B cell (primary cell): ENCODE measurements around the gene MGAT5. TPM values are rescaled to one million over a fixed set of nuclear protein-coding genes. Genes with fewer than 3 reads are reported as not detected.

Experiments
- ATAC-seq: fragments of 200-7000 bp; cut with Tn5 transposase; one replicate; pipeline ENCODE4 v1.10.0; 2021; ENCODE audit warnings: low read depth, mild to moderate bottlenecking, moderate number of reproducible peaks, moderate library complexity
- CTCF ChIA-PET: fragments of 350-600 bp; sonication (Branson Sonifier 250); formaldehyde crosslinking; loops from one replicate; lab custom pipeline; 2021; ENCODE audit warnings: antibody characterized with exemption, inconsistent platforms; lab: Charles Lee
- POLR2A ChIA-PET: fragments of 350-600 bp; sonication (Branson Sonifier 250); formaldehyde crosslinking; loops from one replicate; lab custom pipeline; 2021; ENCODE audit warnings: antibody characterized with exemption; lab: Charles Lee
- DNase-seq: peaks from one replicate; pipeline ENCODE4 v3.0.0; 2013
- H2AFZ ChIP-seq: 2 replicates; pipeline ENCODE4 v1.6.1; 2012; ENCODE audit warnings: mild to moderate bottlenecking, low read depth, low read length; ENCODE audit not compliant: insufficient read depth, poor library complexity, severe bottlenecking
- H3K27ac ChIP-seq, 2 donors: 1 replicate in 1 of 2; 2 replicates in 1 of 2; pipeline ENCODE4 v1.5.1; 2012 to 2013; ENCODE audit warnings: low read length in 2 of 2, mild to moderate bottlenecking in 2 of 2, moderate library complexity in 1 of 2
- H3K27me3 ChIP-seq, 4 experiments: fragments of 200-600 bp in 1 of 4; sonication (generic) in 1 of 4; replicated peaks in 1 of 4; 1 replicate in 2 of 4; 2 replicates in 2 of 4; pipeline versions ENCODE4 v1.6.1 to v1.7.0; 2013 to 2016; ENCODE audit warnings: low read length in 3 of 4, mild to moderate bottlenecking in 2 of 4, mixed read lengths in 1 of 4, moderate library complexity in 1 of 4; ENCODE audit not compliant: insufficient read depth in 4 of 4, control insufficient read depth in 3 of 4; ENCODE audit errors: control extremely low read depth in 1 of 4
- H3K36me3 ChIP-seq, 2 experiments: replicated peaks in 1 of 2; 1 replicate in 1 of 2; 2 replicates in 1 of 2; pipeline versions ENCODE4 v1.6.1 to v1.7.1; 2013; ENCODE audit warnings: low read length in 1 of 2; ENCODE audit not compliant: insufficient read depth in 2 of 2, control insufficient read depth in 1 of 2; ENCODE audit errors: control extremely low read depth in 1 of 2, extremely low read depth in 1 of 2
- H3K4me1 ChIP-seq, 2 donors: fragments of 200-600 bp in 1 of 2; sonication (generic) in 1 of 2; 1 replicate in 1 of 2; 2 replicates in 1 of 2; pipeline versions ENCODE4 v1.5.1 to v1.6.1; 2013 to 2017; ENCODE audit warnings: low read length in 2 of 2; ENCODE audit not compliant: control insufficient read depth in 2 of 2, insufficient read depth in 2 of 2
- H3K4me2 ChIP-seq: replicated peaks from 2 replicates; pipeline ENCODE3; 2012; ENCODE audit warnings: mild to moderate bottlenecking, low read depth, low read length; ENCODE audit not compliant: poor library complexity, severe bottlenecking
- H3K4me3 ChIP-seq, 5 experiments: fragments of 200-600 bp in 1 of 5; sonication (generic) in 1 of 5; 1 replicate in 3 of 5; 2 replicates in 2 of 5; pipeline versions ENCODE4 v1.5.1 to v1.7.0; 2011 to 2016; ENCODE audit warnings: low read length in 4 of 5, mild to moderate bottlenecking in 4 of 5, low read depth in 2 of 5, control low read depth in 1 of 5, moderate library complexity in 1 of 5; ENCODE audit not compliant: insufficient read depth in 1 of 5; ENCODE audit errors: control extremely low read depth in 1 of 5, extremely low read depth in 1 of 5
- H3K79me2 ChIP-seq: fragments of 200-600 bp; sonication (generic); one replicate; pipeline ENCODE4 v1.6.0; 2016; ENCODE audit warnings: low read length; ENCODE audit not compliant: control insufficient read depth, insufficient read depth
- H3K9ac ChIP-seq: fragments of 200-600 bp; sonication (generic); 2 replicates; pipeline ENCODE4 v1.6.1; 2017; ENCODE audit warnings: mild to moderate bottlenecking, low read length, moderate library complexity
- H3K9me3 ChIP-seq, 3 donors: one replicate each; pipeline versions ENCODE4 v1.6.1 to v1.7.1; 2013; ENCODE audit warnings: low read length in 2 of 3; ENCODE audit not compliant: control insufficient read depth in 2 of 3, insufficient read depth in 1 of 3; ENCODE audit errors: control extremely low read depth in 1 of 3
- H4K20me1 ChIP-seq: 2 replicates; pipeline ENCODE4 v1.6.0; 2012; ENCODE audit warnings: mild to moderate bottlenecking, low read length; ENCODE audit not compliant: insufficient read depth, control insufficient read depth, poor library complexity, severe bottlenecking
- H3K27ac Mint-ChIP-seq: one replicate; pipeline ENCODE4 v1.8.0; 2021; ENCODE audit warnings: mixed read lengths
- H3K27me3 Mint-ChIP-seq: one replicate; pipeline ENCODE4 v1.8.0; 2021; ENCODE audit warnings: mixed read lengths
- H3K4me1 Mint-ChIP-seq: one replicate; pipeline ENCODE4 v1.8.0; 2021; ENCODE audit warnings: mixed read lengths
- H3K4me3 Mint-ChIP-seq: one replicate; pipeline ENCODE4 v1.8.0; 2021; ENCODE audit warnings: mixed read lengths
- H3K9me3 Mint-ChIP-seq: one replicate; pipeline ENCODE4 v1.8.0; 2022; ENCODE audit warnings: mixed read lengths; ENCODE audit not compliant: insufficient read depth
- CTCF ChIP-seq: fragments of 200-600 bp; IDR thresholded peaks from one replicate; pipeline ENCODE4 v1.8.0; 2022; ENCODE audit warnings: antibody characterized with exemption, mild to moderate bottlenecking
- EZH2 ChIP-seq: IDR thresholded peaks from 2 replicates; pipeline ENCODE4 v1.6.1; 2012; ENCODE audit warnings: borderline replicate concordance, low read depth, mild to moderate bottlenecking, moderate library complexity, low read length; ENCODE audit not compliant: insufficient read depth, poor library complexity, severe bottlenecking
- WGBS: methylation state at CpG from one replicate; pipeline ENCODE4 v1.1.5; 2013; ENCODE audit warnings: missing lambda C conversion rate; ENCODE audit not compliant: insufficient coverage; 5-methylcytosine and 5-hydroxymethylcytosine counted together
- intact Hi-C: fragments of 100-400 bp; cut with micrococcal nuclease; formaldehyde crosslinking; loops from one replicate; pipeline ENCODE4 v1.10.0; 2022
- polyA plus RNA-seq: library from polyadenylated mRNA; depleted of rRNA; stranded (reverse); fragments of >200 nt; gene quantifications from 2 replicates; pipeline ENCODE4 v1.2.3, GENCODE V29; 2012
- total RNA-seq, 2 donors: library from RNA; stranded (reverse); fragments of 120-200 nt in 1 of 2; gene quantifications; 1 replicate in 1 of 2; 2 replicates in 1 of 2; pipeline versions ENCODE4 v1.2.3 to v1.2.4, GENCODE V29; 2013 to 2022

The MGAT5 gene
- total and polyA plus RNA-seq, 2 donors (not counting 1 experiment from before 2014, with no cell fraction given), result 27.2 to 184 TPM

- Histone ChIP-seq H3K4me2 (peak overlapping the region; percentile 36), H3K79me2 (peaks cover 95% of the 10 kb centered on the region)
- H3K4me1 Mint-ChIP-seq, result peaks cover 97% of the 10 kb centered on the region
Observed at GRCh38 chr2:134279417-134279816, 25.5 kb downstream of the MGAT5 start.

More at GRCh38 chr2:134279417-134279816, 25.5 kb downstream of the MGAT5 start:
- DNase-seq (no peak), ATAC-seq (no peak)
- Histone ChIP-seq H3K27me3 (no peaks in the 10 kb centered on the region), H3K4me1 (peaks cover 97% of the 10 kb centered on the region in 2 donors), H2AFZ (no peak overlapping the region), H3K27ac (peak overlapping the region; percentile 8 to 75), H3K36me3 (peaks cover 7 to 21% of the 10 kb centered on the region in 2 experiments), H4K20me1 (no peaks in the 10 kb centered on the region), H3K9ac (no peak overlapping the region), H3K9me3 (peaks cover 2 to 6% (median 3%) of the 10 kb centered on the region in 3 donors), H3K4me3 (no peak overlapping the region)
- peaks cover 8% of the 10 kb centered on the region for H3K9me3 Mint-ChIP-seq
- intact Hi-C loops, result loop anchor here (5.0 kb wide), 1 partner anchor 638 kb away; the partner anchor contains the start of gene CCNT2
- 94% methylated on average over 3 of the region's 3 CpGs for WGBS
- POLR2A ChIA-PET, result interaction anchor here (1.2 kb wide), 1 partner anchor 18 kb away, joined by 3 read pairs; no protein-coding TSS in a partner anchor
- CTCF ChIA-PET, result interaction anchor here (0.9 to 3.7 kb wide), 5 partner anchors 17 to 162 kb away, joined by 3 to 14 read pairs (median 4); no protein-coding TSS in a partner anchor
- H3K27me3 Mint-ChIP-seq, result no peaks in the 10 kb centered on the region
- no peak for TF ChIP-seq EZH2
- TF ChIP-seq CTCF, result no peak
- H3K27ac Mint-ChIP-seq, result peak overlapping the region; percentile 37
- peak overlapping the region; percentile 24 for H3K4me3 Mint-ChIP-seq
